Sciatic nerve (tissue), 2 donors: ENCODE results near the gene PHOX2A. TPM values are rescaled to one million over a fixed set of nuclear protein-coding genes. Genes with fewer than 3 reads are reported as not detected.

Source experiments
- ATAC-seq: fragments of 200-7000 bp; cut with Tn5 transposase; one replicate; pipeline ENCODE4 v1.9.1; 2020; ENCODE audit warnings: mild to moderate bottlenecking, moderate library complexity
- DNase-seq: peaks from one replicate; pipeline ENCODE4 v3.0.0-alpha.2; 2020; ENCODE audit warnings: low spot score
- intact Hi-C: fragments of 100-400 bp; cut with DNase I; formaldehyde crosslinking; loops from one replicate; pipeline ENCODE4 v1.14.2; 2022
- total RNA-seq: library from RNA; stranded (reverse); fragmentation: NEBNext Ultra II Directional; extraction: Animal tissue kit (Norgen Biotek cat#: 25700); gene quantifications from one replicate; pipeline ENCODE4 v1.2.1, GENCODE V29; 2021
- donor health status: DM: no; HTN: no; CAD: no.
- donor health status: DM: no; HTN: no; CAD: no.

Gene PHOX2A
- total RNA-seq, 1 donor from 2014 or later: not detected

GRCh38 chr11:72195518-72196270 is 48.3 kb downstream of the PHOX2A start:
- DNase-seq (no peak), ATAC-seq (peak; percentile 32)
- intact Hi-C loops: no loop called here

DNA sequence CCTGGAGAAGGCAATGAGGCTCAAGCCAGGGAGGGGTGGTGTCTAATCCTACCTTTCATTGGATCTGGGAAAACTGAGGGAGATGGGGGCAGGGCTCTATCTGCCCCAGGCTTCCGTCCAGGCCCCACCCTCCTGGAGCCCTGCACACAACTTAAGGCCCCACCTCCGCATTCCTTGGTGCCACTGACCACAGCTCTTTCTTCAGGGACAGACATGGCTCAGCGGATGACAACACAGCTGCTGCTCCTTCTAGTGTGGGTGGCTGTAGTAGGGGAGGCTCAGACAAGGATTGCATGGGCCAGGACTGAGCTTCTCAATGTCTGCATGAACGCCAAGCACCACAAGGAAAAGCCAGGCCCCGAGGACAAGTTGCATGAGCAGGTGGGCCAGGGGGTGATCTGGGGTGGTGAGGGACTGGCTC is 52.0 kb downstream of the PHOX2A start, which contains the start of gene FOLR1:
Gene FOLR1, plus strand, starts transcription at position 180 of the 421 bp plus-strand sequence. Its CDS starts 34 bp downstream, at position 214.
- intact Hi-C loops: no loop called here
- DNase-seq: no peak
- ATAC-seq: no peak

GRCh38 chr11:72190631-72191071 is 53.3 kb downstream of the PHOX2A start:
- ATAC-seq: no peak
- intact Hi-C loops: no loop called here
- DNase-seq: no peak

DNA sequence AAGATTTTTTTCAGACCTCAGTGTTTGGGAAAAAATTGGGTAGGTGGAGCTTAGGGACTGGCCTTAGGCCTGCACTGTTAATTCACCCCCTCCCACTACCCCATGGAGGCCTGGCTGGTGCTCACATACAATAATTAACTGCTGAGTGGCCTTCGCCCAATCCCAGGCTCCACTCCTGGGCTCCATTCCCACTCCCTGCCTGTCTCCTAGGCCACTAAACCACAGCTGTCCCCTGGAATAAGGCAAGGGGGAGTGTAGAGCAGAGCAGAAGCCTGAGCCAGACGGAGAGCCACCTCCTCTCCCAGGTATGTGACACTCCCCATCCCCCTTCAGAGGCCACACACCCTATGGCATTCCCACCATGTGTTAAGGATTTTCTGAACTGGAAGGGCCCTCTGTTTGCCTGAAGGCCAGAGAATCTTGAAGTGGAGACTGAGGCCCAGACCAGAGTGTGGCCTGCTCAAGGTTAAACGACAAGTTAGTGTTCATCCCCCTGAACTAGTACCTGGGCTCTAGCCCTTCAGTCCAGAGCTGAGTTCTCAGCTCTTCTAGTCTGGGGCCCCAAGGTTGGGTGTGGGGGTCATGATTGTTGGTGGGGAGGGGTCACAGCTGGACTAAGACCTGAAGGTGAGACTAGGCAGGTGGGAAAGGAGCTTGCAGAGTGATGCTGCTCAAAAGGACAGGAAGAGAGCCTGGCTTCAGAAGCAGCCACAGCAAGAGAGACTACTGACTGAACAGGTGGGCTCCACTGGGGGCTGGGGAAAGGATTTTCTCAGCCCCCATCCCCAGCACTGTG is 54.3 kb downstream of the PHOX2A start:
- DNase-seq: no peak
- intact Hi-C loops: no loop called here
- ATAC-seq: no peak

Other genes with a start within 250 kb of the PHOX2A start
- gene IL18BP, start 245.3 kb downstream of the PHOX2A start, total RNA-seq: 13.5 TPM
- 241 TPM for gene NUMA1, start 163.6 kb downstream of the PHOX2A start, total RNA-seq
- gene LRRC51, start 163.3 kb downstream of the PHOX2A start, total RNA-seq: 8.7 TPM
- gene LAMTOR1, start 140.9 kb downstream of the PHOX2A start, total RNA-seq: 70.8 TPM
- not detected for gene TOMT, start 138.3 kb downstream of the PHOX2A start, total RNA-seq
- 21.4 TPM for gene ANAPC15, start 131.5 kb downstream of the PHOX2A start, total RNA-seq
- 1.1 TPM for gene FOLR3, start 108.5 kb downstream of the PHOX2A start, total RNA-seq
- 1.2 TPM for gene FOLR1, start 52.0 kb downstream of the PHOX2A start, total RNA-seq
- 28.4 TPM for gene FOLR2, start 27.4 kb downstream of the PHOX2A start, total RNA-seq
- gene INPPL1, start 19.4 kb downstream of the PHOX2A start, total RNA-seq: 142 TPM
- gene CLPB, start 190.4 kb upstream of the PHOX2A start, total RNA-seq: 18.1 TPM